IMR-90 (cell line): ENCODE results near the gene ITPK1.
A peak's percentile ranks its signal among the peaks of the same experiment; 100 is the strongest.

Source experiments
- CTCF ChIP-seq: conservative IDR thresholded peaks from 2 replicates; pipeline ENCODE4 v1.5.1; 2012; ENCODE audit warnings: mild to moderate bottlenecking, low read depth, low read length, improper control_type of control experiment
- ELK1 ChIP-seq: fragments of 150-350 bp; IDR thresholded peaks from 2 replicates; pipeline ENCODE4 v1.6.1; 2016; ENCODE audit warnings: low read depth, mild to moderate bottlenecking, low read length, moderate library complexity, borderline replicate concordance
- POLR2A ChIP-seq: IDR thresholded peaks from 2 replicates; pipeline ENCODE4 v1.6.1; 2012; ENCODE audit warnings: mild to moderate bottlenecking, low read depth, low read length
- TF ChIP-seq, protein P1 (sequence below): fragments of 150-350 bp; IDR thresholded peaks from 2 replicates; pipeline ENCODE4 v1.6.1; 2017; ENCODE audit warnings: mild to moderate bottlenecking, antibody characterized with exemption, low read length, low read depth

- TF ChIP-seq POLR2A, result no peak
- TF ChIP-seq CTCF, result peak; percentile 34
- TF ChIP-seq, protein P1, sequence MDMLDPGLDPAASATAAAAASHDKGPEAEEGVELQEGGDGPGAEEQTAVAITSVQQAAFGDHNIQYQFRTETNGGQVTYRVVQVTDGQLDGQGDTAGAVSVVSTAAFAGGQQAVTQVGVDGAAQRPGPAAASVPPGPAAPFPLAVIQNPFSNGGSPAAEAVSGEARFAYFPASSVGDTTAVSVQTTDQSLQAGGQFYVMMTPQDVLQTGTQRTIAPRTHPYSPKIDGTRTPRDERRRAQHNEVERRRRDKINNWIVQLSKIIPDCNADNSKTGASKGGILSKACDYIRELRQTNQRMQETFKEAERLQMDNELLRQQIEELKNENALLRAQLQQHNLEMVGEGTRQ, result no peak
- TF ChIP-seq ELK1, result no peak
These were observed 81.6 kb downstream of the ITPK1 start for GRCh38 chr14:93033983-93034670.
